ENCODE measurements around the gene DUSP7.

GRCh38 chr3:52068055-52068571 is 11.7 kb upstream of the DUSP7 start:
- TF ChIP-seq TAF1 (IDR thresholded peaks at IDR 0.05; ENCODE audit: borderline replicate concordance, low read depth, low read length) (no peak), POLR2AphosphoS5 (IDR thresholded peaks at IDR 0.05; ENCODE audit: low read depth, low read length) (no peak), POLR2A (IDR thresholded peaks at IDR 0.05; ENCODE audit: low read depth, low read length) (no peak)
